Left ventricle myocardium superior (tissue), 1 donor: ENCODE measurements around the gene PAIP2. TPM values are rescaled to one million over a fixed set of nuclear protein-coding genes. Genes with fewer than 3 reads are reported as not detected.
"Not testable (repeated sequence)": the region's sequence is repeated elsewhere in the genome, so short reads cannot be mapped to it uniquely, and the experiment has no call there.

Source experiments
- ATAC-seq: fragments of 200-7000 bp; cut with Tn5 transposase; one replicate; pipeline ENCODE4 v1.9.1; 2020; ENCODE audit warnings: mild to moderate bottlenecking, moderate library complexity
- DNase-seq: peaks from one replicate; pipeline ENCODE4 v3.0.0-alpha.2; 2020
- intact Hi-C: fragments of 100-400 bp; cut with micrococcal nuclease; formaldehyde crosslinking; loops from one replicate; pipeline ENCODE4 v1.11.0; 2022
- total RNA-seq: library from RNA; stranded (reverse); fragmentation: NEBNext Ultra II Directional; extraction: Animal tissue kit (Norgen Biotek cat#: 25700); gene quantifications from one replicate; pipeline ENCODE4 v1.2.1, GENCODE V29; 2021
- donor health status: DM: no; HTN: yes; CAD: no; lungs with severe emphysema.

PAIP2 gene
- total RNA-seq, 1 donor from 2014 or later, result 136 TPM

GRCh38 chr5:139402561-139403158 is 61.0 kb downstream of the PAIP2 start:
- no peak for DNase-seq
- no peak for ATAC-seq
- intact Hi-C loops, result no loop called here

GRCh38 chr5:139403418-139403786 is 61.7 kb downstream of the PAIP2 start:
- no peak for DNase-seq
- ATAC-seq, result peak; percentile 5
- intact Hi-C loops, result no loop called here

- ATAC-seq (peak; percentile 96), DNase-seq (peak; percentile 98)
- intact Hi-C loops, result no loop called here
These were observed 62.3 kb downstream of the PAIP2 start, which contains the start of gene SPATA24 for GRCh38 chr5:139403787-139404483. TSS of gene SPATA24 (minus strand) at chr5:139404089. CDS start at chr5:139404060, 29 bp downstream.

GRCh38 chr5:139404484-139404840 is 62.8 kb downstream of the PAIP2 start:
- DNase-seq (no peak), ATAC-seq (no peak)
- intact Hi-C loops, result no loop called here

- intact Hi-C loops, result no loop called here
- no peak for ATAC-seq
- DNase-seq, result no peak
These were observed 65.3 kb downstream of the PAIP2 start for GRCh38 chr5:139406963-139407362.

GRCh38 chr5:139407517-139407916 is 65.9 kb downstream of the PAIP2 start:
- ATAC-seq (no peak), DNase-seq (no peak)
- intact Hi-C loops, result no loop called here

GRCh38 chr5:139408191-139408590 is 66.5 kb downstream of the PAIP2 start:
- ATAC-seq (no peak), DNase-seq (no peak)
- intact Hi-C loops, result no loop called here

GRCh38 chr5:139409116-139409515 is 67.5 kb downstream of the PAIP2 start:
- DNase-seq, intact Hi-C loops, ATAC-seq: not testable (repeated sequence)

GRCh38 chr5:139410121-139410992 is 68.7 kb downstream of the PAIP2 start:
- intact Hi-C loops, result no loop called here
- no peak for DNase-seq
- no peak for ATAC-seq

- intact Hi-C loops, result no loop called here
- no peak for ATAC-seq
- no peak for DNase-seq
These were observed 69.6 kb downstream of the PAIP2 start for GRCh38 chr5:139410993-139411828.

- no peak for ATAC-seq
- intact Hi-C loops, result no loop called here
- no peak for DNase-seq
These were observed 71.5 kb downstream of the PAIP2 start for GRCh38 chr5:139413153-139413552.

GRCh38 chr5:139413963-139414362 is 72.3 kb downstream of the PAIP2 start:
- intact Hi-C loops, result no loop called here
- DNase-seq (no peak), ATAC-seq (no peak)

- ATAC-seq, result peak; percentile 1
- no peak for DNase-seq
- intact Hi-C loops, result no loop called here
These were observed 73.0 kb downstream of the PAIP2 start for GRCh38 chr5:139414581-139415130.

GRCh38 chr5:139415221-139415861 is 73.7 kb downstream of the PAIP2 start:
- peak; percentile 83 for DNase-seq
- peak; percentile 68 for ATAC-seq
- intact Hi-C loops, result no loop called here

GRCh38 chr5:139415869-139416268 is 74.2 kb downstream of the PAIP2 start:
- no peak for ATAC-seq
- DNase-seq, result no peak
- intact Hi-C loops, result no loop called here

- ATAC-seq (no peak), DNase-seq (no peak)
- intact Hi-C loops, result no loop called here
These were observed 75.0 kb downstream of the PAIP2 start for GRCh38 chr5:139416651-139417050.

GRCh38 chr5:139417214-139417613 is 75.6 kb downstream of the PAIP2 start:
- DNase-seq (no peak), ATAC-seq (peak; percentile 66)
- intact Hi-C loops, result no loop called here

GRCh38 chr5:139418793-139419192 is 77.1 kb downstream of the PAIP2 start:
- DNase-seq, result no peak
- intact Hi-C loops, result no loop called here
- peak; percentile 69 for ATAC-seq
